GM12875 (cell line): Measurements from ENCODE around the gene P2RX1.

Experiments
- H3K4me3 ChIP-seq: one replicate; pipeline ENCODE4 v1.5.1; 2011; ENCODE audit warnings: low read depth, low read length, control low read depth
- TF ChIP-seq, protein P1 (sequence below): IDR thresholded peaks from 2 replicates; pipeline ENCODE4 v1.5.1; 2011; ENCODE audit warnings: low read depth, mild to moderate bottlenecking, control low read depth, inconsistent platforms, low read length, moderate library complexity, borderline replicate concordance; ENCODE audit not compliant: insufficient read depth

The P2RX1 gene

DNA sequence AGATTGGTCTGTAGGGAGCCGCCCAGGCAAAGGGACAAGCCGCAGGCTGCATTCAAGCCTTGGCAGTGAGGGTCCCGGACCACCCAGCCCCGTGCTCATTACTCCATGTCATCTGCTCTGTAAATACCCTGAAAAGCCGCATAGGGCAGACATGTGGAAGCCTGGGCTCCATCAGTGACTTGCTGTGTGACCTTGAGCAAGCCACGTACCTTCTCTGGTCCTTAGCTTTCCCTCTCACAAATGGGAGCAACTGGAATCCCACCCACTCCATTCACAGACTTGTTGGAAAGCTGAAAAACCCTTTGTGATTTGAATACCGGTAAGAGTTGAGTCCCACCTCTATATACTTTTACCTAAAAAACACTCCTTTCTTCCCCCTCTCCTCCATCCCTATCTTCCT lies 35.3 kb downstream of the P2RX1 start:
- H3K4me3 ChIP-seq: no peak overlapping the region
- TF ChIP-seq, protein P1, sequence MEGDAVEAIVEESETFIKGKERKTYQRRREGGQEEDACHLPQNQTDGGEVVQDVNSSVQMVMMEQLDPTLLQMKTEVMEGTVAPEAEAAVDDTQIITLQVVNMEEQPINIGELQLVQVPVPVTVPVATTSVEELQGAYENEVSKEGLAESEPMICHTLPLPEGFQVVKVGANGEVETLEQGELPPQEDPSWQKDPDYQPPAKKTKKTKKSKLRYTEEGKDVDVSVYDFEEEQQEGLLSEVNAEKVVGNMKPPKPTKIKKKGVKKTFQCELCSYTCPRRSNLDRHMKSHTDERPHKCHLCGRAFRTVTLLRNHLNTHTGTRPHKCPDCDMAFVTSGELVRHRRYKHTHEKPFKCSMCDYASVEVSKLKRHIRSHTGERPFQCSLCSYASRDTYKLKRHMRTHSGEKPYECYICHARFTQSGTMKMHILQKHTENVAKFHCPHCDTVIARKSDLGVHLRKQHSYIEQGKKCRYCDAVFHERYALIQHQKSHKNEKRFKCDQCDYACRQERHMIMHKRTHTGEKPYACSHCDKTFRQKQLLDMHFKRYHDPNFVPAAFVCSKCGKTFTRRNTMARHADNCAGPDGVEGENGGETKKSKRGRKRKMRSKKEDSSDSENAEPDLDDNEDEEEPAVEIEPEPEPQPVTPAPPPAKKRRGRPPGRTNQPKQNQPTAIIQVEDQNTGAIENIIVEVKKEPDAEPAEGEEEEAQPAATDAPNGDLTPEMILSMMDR: no peak

DNA sequence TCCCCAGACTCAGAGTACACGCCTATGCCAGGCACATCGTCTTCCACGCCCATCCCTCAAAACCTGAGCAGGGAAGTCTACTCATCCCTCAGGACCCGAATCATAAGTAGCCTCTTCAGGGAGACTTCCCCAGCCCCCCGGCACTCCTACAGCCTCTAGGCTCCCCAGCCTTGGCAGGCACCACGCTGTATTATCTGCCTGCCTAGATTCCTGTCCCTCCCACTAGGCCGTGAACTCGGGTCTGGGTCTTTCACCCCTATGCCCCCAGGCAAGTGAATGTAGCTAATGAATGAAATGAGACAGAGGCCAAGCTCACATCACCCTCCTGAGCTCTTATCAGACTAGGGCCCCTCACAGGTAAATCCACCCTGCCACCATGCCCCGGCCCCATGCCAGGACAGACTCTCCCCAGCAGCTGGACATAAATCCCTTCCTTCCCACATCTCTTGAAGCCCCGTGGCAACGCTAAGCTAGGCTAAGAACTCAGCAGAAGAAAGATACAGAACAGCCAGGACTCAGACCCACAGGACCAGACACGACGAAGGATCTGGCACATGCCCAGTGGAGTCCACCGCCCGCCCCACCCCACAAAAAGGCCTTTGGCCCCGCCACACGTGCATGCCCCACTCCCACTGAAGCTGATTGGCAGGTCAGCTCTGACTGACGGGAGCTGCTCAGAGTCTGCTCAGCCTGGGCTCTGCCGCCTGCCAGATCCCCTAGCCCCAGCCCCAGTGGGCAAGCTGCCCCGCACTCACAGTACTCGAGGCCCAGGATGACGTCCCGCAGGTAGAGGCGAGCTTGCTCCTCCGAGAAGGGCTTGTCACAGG lies 36.5 kb downstream of the P2RX1 start:
- no peak overlapping the region for H3K4me3 ChIP-seq

DNA sequence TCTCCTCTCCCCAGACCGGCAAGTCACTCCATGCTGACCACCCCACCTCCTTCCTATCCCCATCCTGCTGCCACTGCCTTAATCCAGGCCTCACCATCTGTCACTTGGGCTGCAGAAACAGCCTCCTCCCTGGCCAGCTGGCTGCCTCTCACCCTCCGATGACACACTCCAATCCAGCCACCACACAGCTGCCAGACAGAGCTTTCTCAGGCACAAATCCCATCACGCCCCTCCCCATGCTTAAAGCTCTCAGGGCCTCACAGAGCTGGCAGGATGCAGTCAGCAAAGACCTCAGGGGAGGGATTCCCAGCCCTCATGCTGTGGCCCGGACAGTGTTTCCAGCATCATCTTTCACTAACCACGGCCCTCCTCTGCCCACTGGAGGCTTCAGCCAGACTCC lies 37.1 kb downstream of the P2RX1 start:
- TF ChIP-seq, protein P1: no peak
- H3K4me3 ChIP-seq: no peak overlapping the region

More for the DNA sequence above, 36.5 kb downstream of the P2RX1 start:
- TF ChIP-seq, protein P1: no peak

DNA sequence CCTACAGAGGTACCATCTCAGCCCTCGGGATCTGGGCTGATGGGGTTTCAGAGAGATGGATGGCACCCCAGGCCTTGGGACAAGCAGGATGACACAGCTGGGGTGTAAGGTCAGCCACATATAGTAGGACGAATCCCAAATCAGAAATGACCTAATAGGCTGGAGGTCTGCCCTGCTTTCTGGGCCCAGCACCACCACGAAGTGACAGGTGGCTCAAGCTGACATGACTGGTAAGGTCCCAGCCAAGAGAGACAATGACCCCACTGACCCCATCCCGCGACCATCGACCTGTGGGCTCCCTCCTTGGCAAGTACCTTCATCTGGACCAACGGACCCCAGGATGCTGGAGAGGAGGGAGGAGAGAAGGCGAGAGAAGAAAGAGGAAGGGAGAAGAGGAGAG lies 39.0 kb downstream of the P2RX1 start:
- TF ChIP-seq, protein P1: no peak
- H3K4me3 ChIP-seq: no peak overlapping the region

DNA sequence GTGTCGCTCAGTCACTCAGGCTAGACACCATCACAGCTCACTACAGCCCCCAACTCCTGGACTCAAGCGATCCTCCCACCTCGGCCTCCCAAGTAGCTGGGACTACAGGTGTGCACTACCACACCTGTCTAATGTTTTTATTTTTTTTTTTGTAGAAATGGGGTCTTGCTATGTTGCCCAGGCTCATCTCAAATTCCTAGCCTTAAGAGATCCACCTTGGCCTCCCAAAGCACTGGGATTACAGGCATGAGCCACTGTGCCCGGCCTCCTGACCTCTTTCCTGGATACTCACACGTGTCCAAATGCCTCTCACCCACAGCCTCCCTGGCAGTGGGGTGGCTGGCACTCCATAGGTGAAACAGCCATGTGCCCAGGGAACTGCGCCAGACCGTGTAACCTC lies 40.9 kb downstream of the P2RX1 start:
- no peak overlapping the region for H3K4me3 ChIP-seq
- TF ChIP-seq, protein P1: no peak

DNA sequence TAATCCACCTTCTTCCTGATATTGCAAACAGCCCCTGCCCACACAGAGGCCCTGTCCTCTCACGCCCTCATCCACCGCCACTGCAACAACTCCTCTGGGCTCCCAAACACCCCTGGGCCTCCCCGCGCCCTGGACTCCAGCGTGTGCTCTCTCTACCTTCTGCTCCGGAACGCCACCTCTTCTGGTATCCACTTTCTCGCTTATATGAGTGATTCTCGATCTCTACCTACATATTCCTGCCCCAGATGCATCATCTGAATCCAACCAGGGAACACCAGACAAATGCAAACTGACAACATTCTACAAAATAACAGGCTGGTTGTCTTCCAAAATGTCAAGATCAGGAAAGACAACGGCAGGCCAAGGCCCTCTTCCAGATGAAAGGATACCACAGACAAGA lies 42.4 kb downstream of the P2RX1 start:
- TF ChIP-seq, protein P1: no peak
- no peak overlapping the region for H3K4me3 ChIP-seq

DNA sequence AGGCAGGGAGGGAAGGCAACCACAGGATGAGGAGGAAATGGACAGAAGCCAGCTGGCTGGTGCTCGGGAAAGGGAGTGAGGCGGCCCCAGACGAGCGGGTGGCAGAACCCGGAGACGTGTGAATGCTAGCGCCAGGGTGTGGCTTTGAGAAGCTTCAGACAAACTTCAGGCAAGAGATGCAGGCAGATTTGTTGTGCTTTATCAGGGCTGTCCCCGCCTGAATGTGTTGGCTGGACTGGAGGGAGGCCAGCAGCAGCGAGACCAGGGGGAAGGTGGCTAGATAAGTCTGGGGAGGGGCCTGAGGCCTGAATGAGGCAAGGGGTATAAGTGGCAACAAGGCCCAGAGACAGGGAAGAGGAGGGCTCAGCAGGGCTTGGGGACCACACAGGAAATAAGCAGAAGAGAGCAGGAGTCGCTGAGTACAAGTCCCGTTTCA lies 45.4 kb downstream of the P2RX1 start:
- TF ChIP-seq, protein P1: no peak
- no peak overlapping the region for H3K4me3 ChIP-seq
